GM18498 (cell line): Measurements from ENCODE around the gene HNF4A.
"Not testable (repeated sequence)": the region's sequence is repeated elsewhere in the genome, so short reads cannot be mapped to it uniquely, and the experiment has no call there.

Source experiments
- ATAC-seq: cut with Tn5 transposase; IDR thresholded peaks from one replicate; pipeline ENCODE4 v1.9.1; 2021; ENCODE audit warnings: mild to moderate bottlenecking, moderate library complexity; ENCODE audit not compliant: unreplicated experiment

HNF4A gene

DNA sequence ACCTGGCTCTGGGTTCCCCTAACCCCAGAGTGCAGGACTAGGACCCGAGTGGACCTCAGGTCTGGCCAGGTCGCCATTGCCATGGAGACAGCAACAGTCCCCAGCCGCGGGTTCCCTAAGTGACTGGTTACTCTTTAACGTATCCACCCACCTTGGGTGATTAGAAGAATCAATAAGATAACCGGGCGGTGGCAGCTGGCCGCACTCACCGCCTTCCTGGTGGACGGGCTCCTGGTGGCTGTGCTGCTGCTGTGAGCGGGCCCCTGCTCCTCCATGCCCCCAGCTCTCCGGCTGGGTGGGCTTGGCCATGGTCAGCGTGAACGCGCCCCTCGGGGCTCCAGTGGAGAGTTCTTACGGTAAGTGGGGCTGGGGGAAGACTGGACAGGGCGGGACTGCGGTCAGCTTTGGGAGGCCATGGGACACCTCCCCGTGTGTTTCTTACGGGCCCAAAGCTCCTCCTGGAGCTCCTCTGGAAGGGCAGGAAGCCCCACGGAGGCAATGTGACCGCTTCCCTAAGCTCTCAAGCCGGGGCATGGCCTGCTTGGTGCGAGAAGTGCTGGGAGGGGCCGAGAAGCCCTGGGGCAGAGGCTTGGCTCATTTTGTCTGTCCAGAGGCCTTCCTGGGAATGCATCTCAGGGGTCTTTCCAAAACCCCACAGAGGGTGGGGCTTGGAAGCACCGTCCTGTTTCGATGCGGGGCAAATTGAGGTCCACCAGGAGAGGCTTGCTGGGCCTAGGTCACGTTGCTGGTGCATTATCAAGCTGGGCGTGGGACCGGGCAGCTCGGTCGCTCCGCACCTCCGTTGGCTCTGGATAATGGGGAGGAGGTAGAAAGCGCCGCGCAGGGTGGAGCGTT lies at the start of gene HNF4A:
Gene HNF4A (plus strand): TSS at position 202 of the 855 bp plus-strand sequence. CDS start 106 bp downstream, at position 308.
- no peak for ATAC-seq

DNA sequence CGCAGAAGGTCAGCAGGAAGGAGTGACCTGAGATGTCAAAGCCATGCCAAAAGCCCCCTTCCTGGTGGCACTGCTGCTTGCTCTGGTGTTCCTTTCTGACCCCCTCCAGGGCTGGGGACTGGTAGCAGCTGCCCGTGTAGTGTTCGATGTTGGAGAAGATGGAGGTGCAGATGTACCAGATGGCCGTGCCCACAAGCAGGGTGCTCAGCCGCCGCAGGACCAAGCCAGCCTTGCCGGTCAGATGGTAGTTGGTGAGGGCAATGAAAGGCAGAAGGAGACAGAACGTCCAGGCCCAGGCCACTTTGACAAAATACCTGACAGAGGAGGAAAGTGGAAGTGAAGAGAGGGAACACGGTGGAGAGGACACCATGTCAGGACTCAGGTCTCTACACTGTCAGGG lies 48.6 kb upstream of the HNF4A start:
- ATAC-seq: no peak

GRCh38 chr20:44309763-44310663 lies 45.5 kb upstream of the HNF4A start:
- no peak for ATAC-seq

DNA sequence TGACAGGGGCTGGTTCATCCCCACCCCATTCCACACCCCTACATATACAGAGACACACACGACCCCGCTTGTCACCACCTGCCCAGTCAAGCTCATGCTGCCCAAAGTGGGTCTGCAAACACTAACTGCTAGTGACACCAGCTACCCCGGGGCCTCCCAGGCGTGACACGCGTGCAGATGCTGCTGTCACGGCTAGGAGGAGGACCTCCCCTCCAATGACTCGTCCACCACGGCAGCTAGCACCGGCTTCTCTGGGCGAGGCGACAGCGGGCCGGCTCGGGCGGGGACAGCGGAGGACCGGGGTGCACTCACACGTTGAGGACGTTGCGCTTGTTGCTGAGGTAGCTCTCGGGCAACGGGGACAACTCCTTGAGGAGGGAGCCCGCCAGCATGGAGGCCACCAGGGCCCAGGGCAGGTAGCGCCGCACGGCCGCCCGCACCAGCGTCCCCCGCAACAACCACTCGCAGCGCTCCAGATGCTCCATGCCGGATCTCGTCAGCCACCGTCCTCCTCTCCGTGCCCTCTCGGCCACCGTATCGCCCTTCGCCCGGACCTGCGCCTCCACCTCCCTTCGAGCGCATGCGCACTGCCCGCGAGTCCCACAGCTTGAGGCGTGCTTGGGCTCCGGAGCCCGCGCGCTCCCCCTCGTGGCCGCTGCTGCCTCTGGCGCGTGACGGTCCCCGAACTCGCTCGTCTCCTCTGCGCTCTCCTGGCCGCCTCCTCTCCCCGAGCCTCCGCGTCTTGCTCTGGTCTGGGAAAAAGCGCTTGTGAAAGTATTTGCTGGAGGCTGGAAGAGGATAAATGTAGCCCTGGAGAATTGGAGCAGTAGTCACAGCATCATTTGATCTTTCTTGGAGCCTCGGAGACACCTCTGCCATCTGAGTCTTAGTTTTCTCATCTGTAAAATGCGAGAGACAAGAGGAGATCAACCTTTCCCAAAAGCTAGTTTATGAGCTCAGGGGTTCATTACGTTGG lies 44.5 kb upstream of the HNF4A start, which contains the start of gene FITM2:
Gene FITM2 (minus strand): TSS at position 539 of the 976 bp plus-strand sequence. CDS start 54 bp downstream, at position 485.
- ATAC-seq: peak; percentile 94

GRCh38 chr20:44314870-44315269 lies 40.6 kb upstream of the HNF4A start:
- no peak for ATAC-seq

DNA sequence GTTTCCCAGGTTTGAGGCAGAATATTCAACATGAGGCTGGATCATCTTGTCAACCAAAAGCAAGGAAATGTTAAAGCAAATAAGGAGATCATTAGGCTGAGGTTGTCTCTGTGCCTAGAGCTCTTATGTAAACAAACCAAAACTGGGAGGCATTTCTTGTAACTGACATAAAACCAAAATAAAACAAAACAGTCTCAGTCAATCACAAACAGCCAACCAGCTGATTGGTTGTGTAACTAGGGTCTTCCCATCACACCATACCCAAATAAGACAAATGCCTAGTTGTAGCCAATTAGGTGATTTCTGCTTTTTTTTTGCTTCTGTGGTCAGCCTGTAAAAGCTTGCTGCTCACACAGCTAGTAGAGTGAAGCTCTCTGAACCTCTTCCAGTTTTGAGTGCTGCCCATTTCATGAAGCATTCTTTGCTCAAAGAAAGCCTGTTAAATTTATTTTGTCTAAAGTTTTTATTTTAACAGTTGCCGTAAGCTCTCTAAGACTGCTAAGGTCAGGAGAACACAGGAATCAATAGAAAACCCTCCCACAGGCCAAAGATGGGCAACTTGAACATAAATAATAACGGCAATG lies 35.6 kb upstream of the HNF4A start:
- no peak for ATAC-seq

- ATAC-seq: no peak
Observed at GRCh38 chr20:44324343-44324742, 31.2 kb upstream of the HNF4A start.

DNA sequence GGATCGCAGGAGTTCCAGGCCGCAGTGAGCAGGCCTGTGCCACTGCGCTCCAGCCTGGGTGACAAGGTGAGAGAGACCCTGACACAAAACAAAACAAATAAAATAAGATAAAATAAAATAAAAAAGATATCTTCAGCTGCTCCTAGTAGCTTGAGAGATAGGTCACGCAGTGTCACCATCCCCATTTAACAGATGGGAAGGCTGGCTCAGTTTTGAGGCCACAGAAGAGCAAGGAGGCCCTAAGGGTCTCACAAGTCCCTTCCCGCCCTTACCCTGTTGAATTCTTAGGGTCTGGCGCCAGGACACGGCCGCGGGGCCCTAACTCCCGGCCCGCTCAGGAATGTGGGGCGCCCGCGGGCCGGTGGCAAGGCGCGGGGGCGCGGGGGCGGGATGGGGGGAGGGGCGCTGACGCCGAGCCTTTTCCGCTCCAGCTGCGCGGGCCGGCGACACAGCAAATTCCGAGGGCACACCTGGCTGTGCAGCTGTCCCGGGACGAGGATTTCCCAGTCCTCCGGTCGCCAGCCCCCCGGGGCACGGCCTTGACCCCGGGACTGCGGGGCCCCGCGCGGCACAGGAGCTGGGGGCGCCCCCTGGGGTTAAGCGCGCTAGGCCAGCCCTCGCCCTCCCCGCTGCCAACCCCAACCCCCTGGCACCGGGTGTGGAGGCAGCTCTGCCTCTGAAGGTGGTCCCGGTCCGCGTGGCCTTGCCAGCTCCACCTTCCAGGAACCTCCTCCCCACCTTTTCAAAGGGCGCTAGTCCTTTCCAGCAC lies 28.9 kb upstream of the HNF4A start:
- no peak for ATAC-seq

GRCh38 chr20:44327748-44328147 lies 27.8 kb upstream of the HNF4A start:
- not testable (repeated sequence) for ATAC-seq

DNA sequence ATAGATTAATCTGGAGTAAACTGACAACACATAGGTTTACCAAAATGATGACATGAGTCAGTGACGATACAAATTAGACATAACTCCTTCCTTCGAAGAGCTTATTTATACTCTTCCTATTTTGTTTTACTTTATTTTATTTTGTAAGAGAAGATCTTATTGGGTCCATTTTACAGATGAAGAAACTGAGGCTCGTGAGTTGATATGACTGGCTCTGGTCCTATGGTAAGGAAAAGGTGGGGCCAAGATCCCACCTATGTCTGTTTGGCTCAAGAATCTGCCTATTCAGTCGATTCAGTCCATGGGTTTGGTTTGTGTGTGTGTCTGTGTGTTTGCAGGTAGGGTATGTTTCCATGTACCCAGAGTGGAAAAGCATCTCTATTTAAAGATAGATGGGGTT lies 27.1 kb upstream of the HNF4A start:
- ATAC-seq: no peak

DNA sequence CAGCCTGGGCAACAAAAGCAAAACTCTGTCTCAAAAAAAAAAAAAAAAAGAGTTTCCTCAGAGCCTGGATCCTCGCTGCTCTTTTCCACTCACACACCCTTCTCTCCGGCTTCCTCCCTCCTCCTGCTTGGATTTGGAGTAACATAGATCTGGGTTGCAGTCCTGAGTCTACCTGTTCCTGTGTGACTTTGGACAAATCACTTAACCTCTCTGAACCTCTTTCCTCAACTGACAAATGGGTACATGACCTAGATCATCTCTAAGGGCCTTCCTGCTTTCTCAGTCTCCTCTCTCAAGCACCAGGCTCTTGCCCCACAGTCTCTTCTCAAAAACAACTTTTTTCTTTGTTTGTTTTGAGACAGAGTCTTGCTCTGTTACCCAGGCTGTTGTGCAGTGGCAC lies 24.3 kb upstream of the HNF4A start:
- ATAC-seq: no peak

DNA sequence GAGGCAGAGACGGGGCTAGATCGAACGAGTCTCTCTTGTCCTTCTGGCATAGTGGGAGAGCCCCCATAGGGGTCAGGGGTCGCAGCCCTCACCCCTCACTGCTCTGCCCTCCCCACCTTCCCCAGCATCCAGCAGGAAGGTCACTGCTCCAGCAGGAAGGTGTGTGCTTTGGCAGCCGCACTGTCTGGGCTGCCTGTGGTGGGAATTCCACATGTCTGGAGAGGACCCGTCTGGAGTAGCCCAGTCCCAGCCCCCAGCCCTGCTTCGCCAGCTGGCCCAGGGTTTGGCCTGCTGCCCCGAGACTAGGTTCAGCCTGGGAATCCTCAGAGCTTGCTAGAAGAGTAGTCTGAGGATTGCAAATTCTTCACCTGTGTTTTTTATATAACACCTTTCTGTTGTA lies 21.2 kb upstream of the HNF4A start:
- ATAC-seq: no peak

DNA sequence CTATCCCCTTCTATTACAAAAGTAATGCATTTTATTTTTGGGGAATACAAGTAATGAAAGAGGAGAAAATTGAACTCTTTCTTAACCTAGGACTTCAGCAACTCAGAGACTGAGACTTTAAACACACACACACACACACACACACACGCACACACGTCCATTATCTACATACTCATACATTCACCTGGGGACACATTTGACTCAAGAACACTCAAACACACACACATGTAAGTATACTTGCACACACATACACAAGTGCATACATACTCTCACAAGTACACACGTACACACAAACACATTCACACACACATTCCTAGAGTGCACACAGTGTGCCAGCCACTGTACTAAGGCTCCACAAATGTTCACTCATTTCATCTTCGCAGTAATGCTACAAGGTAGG lies 20.8 kb upstream of the HNF4A start:
- no peak for ATAC-seq

GRCh38 chr20:44335675-44336074 lies 19.8 kb upstream of the HNF4A start:
- no peak for ATAC-seq

DNA sequence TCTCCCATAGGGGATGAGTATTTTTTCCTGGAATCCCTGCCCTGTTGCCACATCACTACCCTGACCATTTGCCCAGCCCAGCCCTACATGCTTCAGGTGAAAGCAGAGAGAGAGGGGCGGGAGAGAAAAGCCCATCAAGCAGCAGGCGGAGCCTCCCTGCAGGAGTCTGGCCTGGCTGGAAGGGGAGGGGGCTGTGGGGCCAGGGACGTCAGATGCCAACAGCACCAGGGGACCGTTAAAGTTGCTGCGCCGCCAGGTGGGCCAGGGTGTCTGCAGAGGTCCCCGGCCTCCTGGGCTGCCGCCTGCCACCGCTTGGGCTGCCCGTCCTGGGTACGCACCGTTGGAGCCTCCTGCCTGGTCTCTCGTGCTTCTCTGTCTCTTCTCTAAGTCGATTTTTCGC lies 19.4 kb upstream of the HNF4A start:
- ATAC-seq: no peak

DNA sequence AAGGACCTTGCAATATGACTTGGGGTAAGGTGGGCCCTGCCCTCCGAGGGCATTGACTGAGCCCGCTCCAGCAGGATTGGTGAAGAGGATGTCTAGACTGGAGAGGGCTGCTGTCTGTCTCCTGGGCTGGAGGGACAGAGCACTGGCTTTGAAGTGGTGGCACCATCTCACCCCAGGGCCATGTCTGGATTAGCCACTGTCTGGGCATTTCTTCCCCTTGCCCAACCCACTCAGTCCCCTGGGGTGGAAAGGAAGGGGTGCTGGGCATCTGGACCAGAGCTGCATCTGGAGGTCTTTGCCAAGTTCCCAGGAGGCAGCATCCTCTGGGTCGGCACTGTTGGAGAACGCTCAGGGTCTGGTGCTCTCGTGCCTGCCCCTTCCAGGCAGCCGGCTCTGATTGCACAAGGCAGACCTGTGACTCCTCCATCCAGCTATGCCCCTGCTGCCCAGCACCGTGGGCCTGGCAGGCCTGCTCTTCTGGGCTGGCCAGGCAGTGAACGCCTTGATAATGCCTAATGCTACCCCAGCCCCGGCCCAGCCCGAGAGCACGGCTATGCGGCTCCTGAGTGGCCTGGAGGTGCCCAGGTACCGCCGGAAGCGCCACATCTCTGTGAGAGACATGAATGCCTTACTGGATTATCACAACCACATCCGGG lies 18.6 kb upstream of the HNF4A start, which contains the start of gene R3HDML:
Gene R3HDML (plus strand): TSS at position 319 of the 656 bp plus-strand sequence. CDS start 115 bp downstream, at position 434.
- ATAC-seq: no peak

- no peak for ATAC-seq
Observed at GRCh38 chr20:44342248-44342647, 13.3 kb upstream of the HNF4A start.

- no peak for ATAC-seq
Observed at GRCh38 chr20:44343162-44343675, 12.3 kb upstream of the HNF4A start.
